K562 (cell line): ENCODE measurements around the gene MLLT6.

Experiments used
- ATF7 ChIP-seq: fragments of 450-650 bp; IDR thresholded peaks from 2 replicates; pipeline ENCODE4 v1.7.1; 2014; ENCODE audit warnings: mild to moderate bottlenecking, moderate library complexity
- BRCA1 ChIP-seq, 2 experiments: fragments of 450-650 bp in 1 of 2; sonication (generic) in 1 of 2; formaldehyde crosslinking in 1 of 2; IDR thresholded peaks; 2 replicates each; pipeline versions ENCODE4 v1.5.0 to v1.6.1; 2017 to 2020; ENCODE audit warnings: mild to moderate bottlenecking in 1 of 2, missing genetic modification reagents in 1 of 2
- CEBPB ChIP-seq: fragments of 450-650 bp; IDR thresholded peaks from 2 replicates; pipeline ENCODE4 v1.6.1; 2016; ENCODE audit warnings: missing genetic modification characterization, missing compliant biosample characterization
- E2F4 ChIP-seq: sonication (generic); formaldehyde crosslinking; IDR thresholded peaks from 2 replicates; pipeline ENCODE4 v1.8.0; 2022; ENCODE audit warnings: mild to moderate bottlenecking, low read depth, missing genetic modification reagents
- FOS ChIP-seq: IDR thresholded peaks from 3 replicates; pipeline ENCODE4 v1.6.1; 2011; ENCODE audit not compliant: insufficient read length; ENCODE audit errors: extremely low read depth
- KLF16 ChIP-seq: IDR thresholded peaks from 2 replicates; pipeline ENCODE4 v1.6.1; 2016; ENCODE audit warnings: antibody characterized with exemption
- MITF ChIP-seq: IDR thresholded peaks from 2 replicates; pipeline ENCODE4 v1.6.1; 2014; ENCODE audit warnings: antibody characterized with exemption
- TCF3 ChIP-seq: sonication (generic); formaldehyde crosslinking; IDR thresholded peaks from 2 replicates; pipeline ENCODE4 v1.4.0; 2020; ENCODE audit warnings: mild to moderate bottlenecking, missing genetic modification reagents
- YY1 ChIP-seq, 3 experiments: IDR thresholded peaks; 2 replicates each; pipeline ENCODE4 v1.6.1; 2011; ENCODE audit warnings: low read length in 2 of 3, mild to moderate bottlenecking in 2 of 3, moderate library complexity in 2 of 3, borderline replicate concordance in 1 of 3, control low read depth in 1 of 3, low read depth in 1 of 3; ENCODE audit not compliant: insufficient read depth in 3 of 3, insufficient replicate concordance in 2 of 3, control insufficient read depth in 1 of 3, insufficient read length in 1 of 3; ENCODE audit errors: extremely low read depth in 1 of 3
- TF ChIP-seq, protein P1 (sequence below), 3 experiments: IDR thresholded peaks in 2 of 3; conservative IDR thresholded peaks in 1 of 3; 2 replicates each; pipeline ENCODE4 v1.5.1; 2011 to 2012; ENCODE audit warnings: low read length in 3 of 3, mild to moderate bottlenecking in 3 of 3, control low read depth in 2 of 3, improper control_type of control experiment in 1 of 3, inconsistent platforms in 1 of 3, low read depth in 1 of 3, mixed read lengths in 1 of 3, moderate library complexity in 1 of 3; ENCODE audit not compliant: insufficient read depth in 2 of 3
- TF ChIP-seq, protein P2 (sequence below): conservative IDR thresholded peaks from 2 replicates; pipeline ENCODE4 v1.6.1; 2011; ENCODE audit warnings: low read depth, mild to moderate bottlenecking, low read length; ENCODE audit not compliant: control insufficient read depth
- TF ChIP-seq, protein P3 (sequence below): fragments of 200-800 bp; sonication (Bioruptor generic); IDR thresholded peaks from 2 replicates; pipeline ENCODE4 v1.6.1; 2017; ENCODE audit warnings: missing genetic modification characterization, missing compliant biosample characterization
- TF ChIP-seq, protein P4 (sequence below): fragments of 450-650 bp; IDR thresholded peaks from one replicate; pipeline ENCODE4 v1.6.1; 2018; ENCODE audit warnings: mild to moderate bottlenecking, moderate library complexity; ENCODE audit not compliant: partially characterized antibody

- TF ChIP-seq MITF (no peak), TCF3 (CRISPR knock-in tag) (no peak), E2F4 (CRISPR knock-in tag) (no peak), CEBPB (tag) (no peak), KLF16 (peak; percentile 74), ATF7 (0 out of 2 replicates have a peak, but pooled peaks have one; percentile 21), BRCA1 (IDR thresholded peaks at IDR 0.05) (no peak), BRCA1 (CRISPR knock-in tag; IDR thresholded peaks at IDR 0.05) (no peak), FOS (no peak), YY1 (IDR thresholded peaks at IDR 0.05; ENCODE audit: borderline replicate concordance in 1 of 3, control insufficient read depth in 1 of 3, extremely low read depth in 1 of 3, insufficient read depth in 3 of 3, insufficient read length in 1 of 3, insufficient replicate concordance in 2 of 3, low read depth in 1 of 3, low read length in 2 of 3) (peak in 1 of 3 experiments; percentile 29)
- TF ChIP-seq, protein P1, sequence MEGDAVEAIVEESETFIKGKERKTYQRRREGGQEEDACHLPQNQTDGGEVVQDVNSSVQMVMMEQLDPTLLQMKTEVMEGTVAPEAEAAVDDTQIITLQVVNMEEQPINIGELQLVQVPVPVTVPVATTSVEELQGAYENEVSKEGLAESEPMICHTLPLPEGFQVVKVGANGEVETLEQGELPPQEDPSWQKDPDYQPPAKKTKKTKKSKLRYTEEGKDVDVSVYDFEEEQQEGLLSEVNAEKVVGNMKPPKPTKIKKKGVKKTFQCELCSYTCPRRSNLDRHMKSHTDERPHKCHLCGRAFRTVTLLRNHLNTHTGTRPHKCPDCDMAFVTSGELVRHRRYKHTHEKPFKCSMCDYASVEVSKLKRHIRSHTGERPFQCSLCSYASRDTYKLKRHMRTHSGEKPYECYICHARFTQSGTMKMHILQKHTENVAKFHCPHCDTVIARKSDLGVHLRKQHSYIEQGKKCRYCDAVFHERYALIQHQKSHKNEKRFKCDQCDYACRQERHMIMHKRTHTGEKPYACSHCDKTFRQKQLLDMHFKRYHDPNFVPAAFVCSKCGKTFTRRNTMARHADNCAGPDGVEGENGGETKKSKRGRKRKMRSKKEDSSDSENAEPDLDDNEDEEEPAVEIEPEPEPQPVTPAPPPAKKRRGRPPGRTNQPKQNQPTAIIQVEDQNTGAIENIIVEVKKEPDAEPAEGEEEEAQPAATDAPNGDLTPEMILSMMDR (IDR thresholded peaks at IDR 0.05 in 2 of 3, conservative IDR thresholded peaks at IDR 0.05 in 1 of 3; ENCODE audit: insufficient read depth in 2 of 3, low read depth in 1 of 3, low read length in 3 of 3), result peak; percentile 96 to 100 (median 99)
- TF ChIP-seq, protein P2, sequence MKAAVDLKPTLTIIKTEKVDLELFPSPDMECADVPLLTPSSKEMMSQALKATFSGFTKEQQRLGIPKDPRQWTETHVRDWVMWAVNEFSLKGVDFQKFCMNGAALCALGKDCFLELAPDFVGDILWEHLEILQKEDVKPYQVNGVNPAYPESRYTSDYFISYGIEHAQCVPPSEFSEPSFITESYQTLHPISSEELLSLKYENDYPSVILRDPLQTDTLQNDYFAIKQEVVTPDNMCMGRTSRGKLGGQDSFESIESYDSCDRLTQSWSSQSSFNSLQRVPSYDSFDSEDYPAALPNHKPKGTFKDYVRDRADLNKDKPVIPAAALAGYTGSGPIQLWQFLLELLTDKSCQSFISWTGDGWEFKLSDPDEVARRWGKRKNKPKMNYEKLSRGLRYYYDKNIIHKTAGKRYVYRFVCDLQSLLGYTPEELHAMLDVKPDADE, result no peak
- TF ChIP-seq, protein P3, sequence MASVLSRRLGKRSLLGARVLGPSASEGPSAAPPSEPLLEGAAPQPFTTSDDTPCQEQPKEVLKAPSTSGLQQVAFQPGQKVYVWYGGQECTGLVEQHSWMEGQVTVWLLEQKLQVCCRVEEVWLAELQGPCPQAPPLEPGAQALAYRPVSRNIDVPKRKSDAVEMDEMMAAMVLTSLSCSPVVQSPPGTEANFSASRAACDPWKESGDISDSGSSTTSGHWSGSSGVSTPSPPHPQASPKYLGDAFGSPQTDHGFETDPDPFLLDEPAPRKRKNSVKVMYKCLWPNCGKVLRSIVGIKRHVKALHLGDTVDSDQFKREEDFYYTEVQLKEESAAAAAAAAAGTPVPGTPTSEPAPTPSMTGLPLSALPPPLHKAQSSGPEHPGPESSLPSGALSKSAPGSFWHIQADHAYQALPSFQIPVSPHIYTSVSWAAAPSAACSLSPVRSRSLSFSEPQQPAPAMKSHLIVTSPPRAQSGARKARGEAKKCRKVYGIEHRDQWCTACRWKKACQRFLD (CRISPR knock-in tag), result no peak
- TF ChIP-seq, protein P4, sequence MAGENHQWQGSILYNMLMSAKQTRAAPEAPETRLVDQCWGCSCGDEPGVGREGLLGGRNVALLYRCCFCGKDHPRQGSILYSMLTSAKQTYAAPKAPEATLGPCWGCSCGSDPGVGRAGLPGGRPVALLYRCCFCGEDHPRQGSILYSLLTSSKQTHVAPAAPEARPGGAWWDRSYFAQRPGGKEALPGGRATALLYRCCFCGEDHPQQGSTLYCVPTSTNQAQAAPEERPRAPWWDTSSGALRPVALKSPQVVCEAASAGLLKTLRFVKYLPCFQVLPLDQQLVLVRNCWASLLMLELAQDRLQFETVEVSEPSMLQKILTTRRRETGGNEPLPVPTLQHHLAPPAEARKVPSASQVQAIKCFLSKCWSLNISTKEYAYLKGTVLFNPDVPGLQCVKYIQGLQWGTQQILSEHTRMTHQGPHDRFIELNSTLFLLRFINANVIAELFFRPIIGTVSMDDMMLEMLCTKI, result no peak
Observed at GRCh38 chr17:38667099-38667786, 37.8 kb upstream of the MLLT6 start.
